ENCODE results near the gene IL1RAPL1. TPM values are rescaled to one million over a fixed set of nuclear protein-coding genes. Genes with fewer than 3 reads are reported as not detected.
"Not testable (repeated sequence)": the region's sequence is repeated elsewhere in the genome, so short reads cannot be mapped to it uniquely, and the experiment has no call there.

IL1RAPL1 gene
- total and polyA plus RNA-seq, 8 donors, result 0.06 to 3.3 (median 0.31) TPM; not detected in 3

- intact Hi-C loops (cut with DNase I; ENCODE audit: low total_unique reads), result no loop called here
- no peaks in the 10 kb centered on the region for H3K27me3 ChIP-seq
- WGBS, 5 donors, result 24 to 34% (median 32%) methylated on average over 2 of the region's 2 CpGs
These were observed 503.6 kb downstream of the IL1RAPL1 start for GRCh38 chrX:29090811-29091210.

GRCh38 chrX:29107231-29107630 is 520.0 kb downstream of the IL1RAPL1 start:
- no peak overlapping the region for H3K4me3 ChIP-seq
- H3K27ac ChIP-seq, result no peak overlapping the region
- peaks cover 0 to 8% (median 0%) of the 10 kb centered on the region in 4 donors for H3K9me3 ChIP-seq
- H3K4me1 ChIP-seq, result no peaks in the 10 kb centered on the region
- DNase-seq, result no peak
- intact Hi-C loops (cut with DNase I; ENCODE audit: low total_unique reads), result no loop called here
- H3K27me3 ChIP-seq, result no peaks in the 10 kb centered on the region
- H3K36me3 ChIP-seq, result no peaks in the 10 kb centered on the region
- WGBS, 5 donors, result 21 to 47% (median 24%) methylated on average over 1 of the region's 1 CpG
- no peak for TF ChIP-seq POLR2A (IDR thresholded peaks at IDR 0.05)
- no peak for TF ChIP-seq EP300 (IDR thresholded peaks at IDR 0.05)
- no peak for TF ChIP-seq POLR2AphosphoS5 (IDR thresholded peaks at IDR 0.05)
- TF ChIP-seq CTCF (IDR thresholded peaks at IDR 0.05), result no peak

More at GRCh38 chrX:29090811-29091210, 503.6 kb downstream of the IL1RAPL1 start:
- peak in 1 of 2 donors; percentile 43 for DNase-seq
- H3K4me1 ChIP-seq, result no peaks in the 10 kb centered on the region
- TF ChIP-seq CTCF (IDR thresholded peaks at IDR 0.05) (no peak), POLR2AphosphoS5 (IDR thresholded peaks at IDR 0.05) (no peak), EP300 (IDR thresholded peaks at IDR 0.05) (no peak), POLR2A (IDR thresholded peaks at IDR 0.05) (no peak)
- H3K36me3 ChIP-seq, result no peaks in the 10 kb centered on the region
- H3K4me3 ChIP-seq, result no peak overlapping the region
- no peaks in the 10 kb centered on the region for H3K9me3 ChIP-seq
- H3K27ac ChIP-seq, result no peak overlapping the region

- H3K4me3 ChIP-seq, result no peak overlapping the region
- no peak overlapping the region for H3K27ac ChIP-seq
- no peaks in the 10 kb centered on the region for H3K4me1 ChIP-seq
- intact Hi-C loops (cut with DNase I; ENCODE audit: low total_unique reads), result no loop called here
- no peaks in the 10 kb centered on the region for H3K36me3 ChIP-seq
- no peak for TF ChIP-seq POLR2A (IDR thresholded peaks at IDR 0.05)
- TF ChIP-seq CTCF (IDR thresholded peaks at IDR 0.05), result no peak
- TF ChIP-seq EP300 (IDR thresholded peaks at IDR 0.05), result no peak
- no peak for TF ChIP-seq POLR2AphosphoS5 (IDR thresholded peaks at IDR 0.05)
- DNase-seq, result no peak
- H3K27me3 ChIP-seq, result no peaks in the 10 kb centered on the region
- H3K9me3 ChIP-seq, result no peaks in the 10 kb centered on the region
- WGBS, 5 donors, result 38 to 50% (median 46%) methylated on average over 3 of the region's 3 CpGs
These were observed 522.8 kb downstream of the IL1RAPL1 start for GRCh38 chrX:29110041-29110440.

GRCh38 chrX:29113221-29113620 is 526.0 kb downstream of the IL1RAPL1 start:
- 42 to 78% (median 68%) methylated on average over 1 of the region's 1 CpG for WGBS, 5 donors

GRCh38 chrX:29122817-29123216 is 535.6 kb downstream of the IL1RAPL1 start:
- H3K36me3 ChIP-seq; intact Hi-C loops (cut with DNase I; ENCODE audit: low total_unique reads); H3K9me3 ChIP-seq; H3K27ac ChIP-seq; H3K4me3 ChIP-seq; DNase-seq; H3K27me3 ChIP-seq; H3K4me1 ChIP-seq: not testable (repeated sequence)
- 44 to 60% (median 57%) methylated on average over 2 of the region's 2 CpGs for WGBS, 5 donors

More at GRCh38 chrX:29113221-29113620, 526.0 kb downstream of the IL1RAPL1 start:
- no peaks in the 10 kb centered on the region for H3K36me3 ChIP-seq
- H3K9me3 ChIP-seq, result no peaks in the 10 kb centered on the region
- DNase-seq, result no peak
- intact Hi-C loops (cut with DNase I; ENCODE audit: low total_unique reads), result no loop called here
- H3K27ac ChIP-seq, result no peak overlapping the region
- TF ChIP-seq CTCF (IDR thresholded peaks at IDR 0.05), result no peak
- TF ChIP-seq POLR2A (IDR thresholded peaks at IDR 0.05), result no peak
- no peak overlapping the region for H3K4me3 ChIP-seq
- no peaks in the 10 kb centered on the region for H3K27me3 ChIP-seq
- no peaks in the 10 kb centered on the region for H3K4me1 ChIP-seq
